ENCODE results near the gene RHBDD1. TPM values are rescaled to one million over a fixed set of nuclear protein-coding genes. Genes with fewer than 3 reads are reported as not detected.

RHBDD1 gene
- total RNA-seq, 1 experiment from 2014 or later: 6.6 TPM

DNA sequence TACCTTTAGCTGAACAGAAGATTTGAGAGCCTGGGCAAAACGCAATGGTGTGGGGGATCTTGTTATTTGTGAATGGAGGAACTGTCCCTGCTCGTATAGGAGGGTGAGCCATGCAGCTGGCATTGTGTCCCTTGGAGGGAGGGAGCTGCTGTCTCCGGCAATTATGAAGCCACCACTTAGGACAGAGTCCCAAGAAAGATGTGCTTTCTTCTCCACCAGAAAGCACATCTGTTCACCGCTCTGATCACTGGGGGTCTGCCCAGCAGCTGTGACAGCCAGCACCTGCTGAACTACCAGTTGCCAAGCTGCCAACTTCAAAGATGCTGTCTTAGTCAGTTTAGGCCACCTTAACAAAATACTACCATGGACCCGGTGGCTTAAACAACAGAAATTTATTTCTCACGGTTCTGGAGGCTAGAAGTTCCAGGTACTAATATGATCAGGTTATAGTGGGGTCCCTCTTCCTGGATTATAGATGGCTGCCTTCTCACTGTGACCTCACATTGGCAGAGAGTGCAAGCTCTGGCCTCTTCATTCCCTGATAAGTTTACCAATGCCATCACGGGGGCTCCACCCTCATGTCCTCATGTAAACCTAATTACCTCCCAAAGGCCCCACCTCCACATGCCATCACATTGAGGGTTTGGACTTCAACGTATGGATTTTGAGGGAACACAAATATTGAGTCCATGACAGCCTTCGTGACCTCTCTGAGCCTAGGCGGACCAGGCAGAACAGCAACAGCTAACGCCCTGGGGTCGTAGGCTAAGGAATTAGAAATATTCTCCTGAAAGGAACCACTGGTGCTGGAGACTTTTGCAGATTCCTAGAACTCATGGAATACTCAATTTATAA, 148.3 kb downstream of the RHBDD1 start:
- no peak for DNase-seq (ENCODE audit: low spot score)

DNA sequence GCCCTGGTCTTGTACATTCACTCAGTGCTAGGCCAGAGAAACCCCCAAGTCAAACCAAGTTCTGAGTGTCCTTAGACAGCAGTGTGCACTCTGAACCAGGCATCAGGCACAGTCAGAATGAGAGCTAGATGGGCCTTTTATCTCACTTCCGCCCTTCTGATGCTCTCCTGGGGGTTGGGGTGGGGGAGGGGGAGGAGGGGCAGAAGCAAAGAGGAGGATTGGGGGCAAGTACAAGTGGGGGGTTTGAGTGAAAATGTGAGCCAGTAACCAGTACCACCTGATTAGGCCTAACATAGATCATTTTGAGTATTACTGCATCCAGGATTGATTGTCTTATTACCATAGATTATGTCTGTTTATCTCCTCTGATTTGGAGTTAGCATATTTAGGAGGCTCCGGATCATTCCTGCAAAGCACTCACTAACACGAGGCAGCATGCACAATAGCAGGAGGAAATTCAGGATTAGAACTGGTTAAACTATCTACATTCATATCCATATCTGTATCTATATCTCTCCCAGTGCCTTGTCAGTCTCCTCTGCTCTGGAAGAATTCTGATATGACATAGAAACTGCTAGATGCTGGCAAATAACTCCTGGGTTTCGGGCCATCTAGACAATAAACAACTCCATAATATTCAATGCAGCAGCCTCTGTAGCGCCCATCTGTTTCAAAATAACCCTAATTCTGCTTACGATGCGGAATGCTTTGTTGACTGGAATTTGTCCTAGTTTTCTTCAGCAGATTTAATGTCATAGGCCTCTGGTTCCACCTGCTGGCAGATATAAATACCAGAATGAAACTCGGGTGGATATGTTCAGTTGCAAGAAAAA, 149.1 kb downstream of the RHBDD1 start:
- peak; percentile 66 for DNase-seq (ENCODE audit: low spot score)

DNA sequence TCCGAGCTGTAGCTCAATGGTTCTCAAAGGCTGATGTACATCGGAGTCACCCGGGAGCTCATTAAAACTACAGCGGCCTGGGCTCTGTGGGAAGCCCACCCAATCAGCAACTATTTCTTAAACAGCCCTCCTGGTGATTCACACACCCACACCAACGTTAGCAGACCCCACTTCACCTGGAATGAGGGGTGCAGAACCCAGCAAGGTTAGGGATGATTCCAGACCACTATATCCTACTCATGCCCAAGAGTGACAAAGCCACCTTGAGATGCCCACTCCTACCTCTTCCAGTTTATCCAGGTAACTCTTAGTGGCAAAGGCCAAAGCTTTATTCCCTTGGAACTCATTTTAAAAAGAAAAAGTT, 149.7 kb downstream of the RHBDD1 start:
- DNase-seq (ENCODE audit: low spot score): no peak

DNA sequence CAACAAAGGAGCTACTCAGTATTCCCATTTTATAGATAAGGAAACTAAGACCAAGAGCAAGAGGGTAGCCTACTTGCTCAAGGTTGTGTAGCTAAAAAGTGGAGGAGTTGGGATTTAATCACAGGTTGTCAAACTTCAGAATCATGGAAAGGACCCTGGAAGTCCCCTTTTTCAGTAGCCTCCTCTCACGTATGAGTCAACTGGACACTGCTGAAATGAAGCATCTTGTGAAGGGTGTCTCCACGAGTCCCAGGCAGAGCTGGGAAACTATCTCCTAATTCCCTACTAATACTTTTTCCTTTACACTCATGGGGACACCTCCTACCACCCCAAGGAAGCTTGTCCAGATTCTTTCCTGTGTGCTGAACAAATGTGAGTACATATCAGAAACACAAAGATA, 155.8 kb downstream of the RHBDD1 start:
- DNase-seq (ENCODE audit: low spot score): no peak

DNA sequence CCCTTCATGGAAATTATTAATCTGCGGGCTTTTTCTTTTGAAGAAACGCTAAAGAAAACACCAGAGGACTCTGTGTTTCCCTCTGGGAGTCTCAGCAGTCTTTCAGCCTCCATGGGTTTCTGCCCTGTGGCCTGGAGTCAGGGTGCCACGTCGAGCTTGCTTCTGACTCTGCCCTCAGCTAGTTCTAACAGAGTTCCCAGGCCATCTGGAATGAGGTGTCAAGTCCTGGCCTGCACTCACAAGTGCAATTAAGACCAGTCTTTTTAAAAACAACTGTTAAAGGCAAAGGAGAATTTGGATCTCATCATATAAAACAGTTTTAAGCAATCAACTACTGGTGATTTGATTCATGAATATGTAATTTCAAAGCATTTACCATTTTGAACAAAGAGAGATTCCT, 157.3 kb downstream of the RHBDD1 start:
- no peak for DNase-seq (ENCODE audit: low spot score)

DNA sequence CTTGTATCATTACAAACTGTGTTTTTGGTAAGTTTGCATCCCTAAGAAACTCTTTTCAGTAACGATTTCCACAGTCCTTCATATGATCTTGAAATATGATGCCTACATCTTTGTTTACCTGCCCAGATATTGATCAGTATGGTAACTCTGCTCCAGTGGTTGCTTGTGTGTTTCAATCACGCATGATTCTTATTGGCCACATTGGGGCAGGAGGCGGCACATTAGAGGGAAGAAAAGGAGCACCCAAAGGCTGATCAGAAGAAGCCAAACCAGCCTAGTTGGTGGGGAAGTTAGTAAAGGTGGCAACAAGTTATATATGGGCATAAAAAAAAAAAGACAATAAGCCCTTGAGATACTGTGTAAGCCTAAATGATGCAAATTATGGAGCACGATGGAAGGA, 158.9 kb downstream of the RHBDD1 start:
- no peak for DNase-seq (ENCODE audit: low spot score)

DNA sequence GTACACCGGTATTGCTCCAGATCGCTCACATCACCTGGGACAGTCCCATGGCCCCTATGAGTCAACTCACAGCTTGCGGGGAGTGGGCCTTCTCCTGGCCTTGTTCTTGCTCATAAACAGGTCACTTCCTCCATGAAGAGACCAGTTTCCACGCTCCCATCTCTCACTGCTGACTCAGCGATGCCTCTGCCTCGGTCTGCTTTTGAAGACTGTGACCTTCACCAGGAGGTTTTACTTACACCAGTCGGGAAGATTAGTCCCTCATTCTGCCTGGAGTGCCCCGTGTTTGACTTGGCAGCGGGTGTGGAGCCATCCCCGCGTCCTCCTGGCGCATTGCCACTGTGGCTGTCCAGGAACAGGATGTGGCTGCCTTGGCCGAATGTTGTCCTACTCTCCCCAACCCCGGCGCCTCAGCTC, 159.8 kb downstream of the RHBDD1 start:
- DNase-seq (ENCODE audit: low spot score): peak; percentile 52

DNA sequence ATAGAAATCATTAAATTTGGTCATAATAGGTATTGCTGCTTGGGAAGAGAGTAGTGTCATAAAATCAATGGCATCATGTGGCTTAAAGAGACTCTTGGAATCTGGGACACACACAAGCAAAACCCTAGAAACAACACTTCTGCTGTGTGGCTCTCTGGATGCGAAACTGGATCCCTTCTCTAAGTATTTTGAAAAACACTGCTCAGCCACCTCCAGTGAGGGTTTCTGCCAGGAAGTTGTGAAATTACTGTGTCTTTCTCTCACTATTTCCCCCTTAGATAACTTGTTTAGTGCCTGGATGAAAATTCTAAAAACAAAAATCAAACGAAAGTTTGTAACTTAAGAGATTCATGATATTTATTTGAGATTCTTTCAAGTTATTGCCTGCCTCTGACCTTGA, 163.8 kb downstream of the RHBDD1 start:
- no peak for DNase-seq (ENCODE audit: low spot score)

DNA sequence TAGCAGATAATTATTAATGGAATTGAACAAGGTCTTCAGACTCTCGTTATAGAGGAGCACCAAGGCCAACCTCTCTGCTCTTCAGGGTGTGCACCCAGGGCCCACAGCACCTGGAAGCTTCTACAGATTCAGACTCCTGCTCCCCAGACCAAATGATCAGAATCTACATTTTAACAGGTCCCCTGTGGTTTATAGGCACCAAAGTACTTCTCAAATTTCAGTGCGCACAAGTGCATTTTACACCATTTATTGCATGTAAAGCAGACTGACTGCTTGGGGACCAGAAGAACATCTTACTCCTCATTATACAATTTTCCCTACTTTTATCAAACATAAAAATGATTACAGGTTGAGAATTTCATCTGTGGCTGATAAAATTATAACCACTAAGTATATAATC, 164.3 kb downstream of the RHBDD1 start:
- no peak for DNase-seq (ENCODE audit: low spot score)

DNA sequence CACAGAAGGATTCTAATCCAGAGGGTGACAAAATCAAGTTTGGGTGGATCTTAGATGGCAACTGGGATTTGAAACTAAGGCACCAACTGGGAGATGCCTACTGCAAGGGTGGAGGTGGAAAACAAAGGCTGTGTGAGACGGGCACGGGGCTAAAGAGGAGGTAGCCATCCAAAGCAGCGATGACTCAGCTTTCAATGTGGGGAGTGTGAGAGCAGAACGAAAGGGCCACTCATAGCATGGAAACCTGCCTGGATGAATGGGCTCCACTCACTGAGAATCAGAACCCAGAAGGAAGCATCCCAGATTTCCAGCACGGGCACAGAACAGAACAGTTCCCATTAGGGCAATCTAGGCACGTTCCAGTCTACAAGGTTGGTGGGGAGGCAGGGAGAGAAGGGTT, 168.6 kb downstream of the RHBDD1 start:
- no peak for DNase-seq (ENCODE audit: low spot score)

DNA sequence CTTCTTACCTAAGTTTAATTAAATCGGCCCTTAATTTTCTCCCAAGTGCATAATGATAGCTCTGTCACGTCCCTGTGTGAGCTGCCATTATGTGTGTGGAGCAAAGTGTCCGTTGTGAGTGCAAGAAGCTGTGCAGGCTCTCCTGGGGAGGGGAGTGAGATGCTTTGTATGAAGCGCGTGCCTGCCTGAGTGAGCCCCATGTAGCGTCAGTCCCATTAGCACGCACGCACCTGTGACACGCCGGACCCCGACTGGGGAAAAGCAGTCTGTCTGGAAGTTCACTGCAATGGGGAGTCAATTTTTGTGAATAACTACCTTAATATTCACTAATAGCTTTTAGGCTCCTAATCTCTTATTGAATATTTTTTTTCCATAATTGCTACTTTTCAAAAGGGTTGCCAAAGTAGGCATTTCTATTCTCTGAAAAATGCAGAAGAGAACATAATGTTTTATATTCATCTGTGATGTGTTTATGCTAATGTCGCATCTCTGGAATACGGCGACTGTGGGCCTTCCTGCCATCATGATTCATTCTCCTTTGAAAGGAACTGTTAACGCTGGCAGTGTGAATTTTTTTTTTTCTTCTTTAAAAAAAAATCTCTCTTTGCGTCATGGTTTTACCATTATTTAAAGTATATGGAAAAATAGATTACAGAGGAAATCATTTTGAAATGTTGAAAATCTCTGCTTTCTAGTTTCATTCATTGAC, 170.5 kb downstream of the RHBDD1 start:
- no peak for DNase-seq (ENCODE audit: low spot score)

DNA sequence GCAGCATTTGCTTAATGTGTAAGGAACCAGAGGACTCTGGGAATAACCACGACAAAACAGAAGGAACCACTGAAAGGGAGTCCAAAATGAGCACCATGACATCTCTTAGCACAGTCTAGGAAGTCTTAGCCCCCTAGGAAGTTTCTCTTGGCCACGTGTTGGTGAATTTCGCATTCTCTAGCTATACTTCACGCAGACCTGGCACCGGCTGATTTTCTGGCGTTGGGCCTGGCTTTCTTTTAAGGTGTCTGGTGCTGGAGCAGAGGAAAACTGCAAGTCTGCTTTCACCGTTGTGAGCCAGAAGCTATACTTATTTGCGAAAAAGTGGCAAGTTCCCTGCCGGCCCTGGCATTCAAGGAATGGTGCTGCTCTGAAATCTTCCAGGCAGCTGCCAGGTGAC, 171.3 kb downstream of the RHBDD1 start:
- no peak for DNase-seq (ENCODE audit: low spot score)

DNA sequence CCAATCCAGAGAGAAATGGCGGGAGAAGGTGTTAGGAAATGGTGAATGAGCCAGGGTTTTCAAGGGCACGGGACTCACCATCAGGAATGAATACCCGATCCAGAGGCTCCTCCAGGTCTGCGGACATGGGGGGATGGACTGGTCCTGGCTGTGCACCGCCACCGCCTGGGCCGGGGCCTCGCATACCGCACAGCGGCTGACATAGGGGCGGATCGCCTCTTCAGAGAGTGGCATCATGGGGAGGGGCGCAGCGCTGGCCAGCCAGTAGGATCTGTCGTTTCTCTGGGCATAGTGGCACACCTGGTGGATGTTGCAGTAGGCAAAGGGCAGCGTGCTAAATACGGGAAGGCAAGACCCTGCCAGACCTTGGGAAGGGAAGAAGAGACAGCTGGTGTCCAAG, 172.1 kb downstream of the RHBDD1 start:
- DNase-seq (ENCODE audit: low spot score): no peak

DNA sequence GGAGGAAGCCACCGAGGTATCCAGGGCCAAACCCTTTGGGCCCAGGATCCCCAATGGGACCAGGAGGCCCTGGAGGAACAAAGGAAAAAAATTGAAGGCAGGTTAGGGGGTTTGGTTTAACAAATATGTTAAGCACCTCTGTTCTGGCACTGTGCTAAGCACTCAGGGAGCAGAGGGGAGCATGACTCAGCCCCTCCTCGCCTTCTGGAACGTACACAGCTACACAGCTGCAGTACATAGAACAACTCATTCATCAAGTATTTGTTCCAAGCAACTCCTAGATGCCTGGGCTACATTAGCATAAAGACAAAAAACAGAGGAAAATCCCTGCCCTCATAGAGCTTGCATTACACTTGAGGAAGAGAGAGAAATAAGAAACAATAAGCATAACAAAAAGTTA, 174.6 kb downstream of the RHBDD1 start:
- no peak for DNase-seq (ENCODE audit: low spot score)

DNA sequence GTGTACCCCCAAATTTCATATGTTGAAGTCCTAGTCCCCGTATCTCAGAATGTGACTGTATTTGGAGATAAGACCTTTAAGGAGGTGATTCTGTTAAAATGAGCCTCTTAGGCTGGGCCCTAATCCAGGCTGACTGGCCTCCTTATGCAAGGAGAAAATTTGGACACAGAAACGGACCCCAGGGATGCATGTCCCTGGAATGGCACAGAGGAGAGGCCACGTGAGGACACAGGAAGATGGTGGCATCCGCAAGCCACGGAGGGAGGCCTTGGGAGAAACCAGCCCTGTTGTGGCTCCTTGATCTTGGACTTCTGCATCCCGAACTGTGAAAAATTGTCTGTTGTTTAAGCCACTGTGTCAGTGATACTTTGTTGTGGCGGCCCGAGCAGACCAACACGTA, 177.5 kb downstream of the RHBDD1 start:
- DNase-seq (ENCODE audit: low spot score): no peak

DNA sequence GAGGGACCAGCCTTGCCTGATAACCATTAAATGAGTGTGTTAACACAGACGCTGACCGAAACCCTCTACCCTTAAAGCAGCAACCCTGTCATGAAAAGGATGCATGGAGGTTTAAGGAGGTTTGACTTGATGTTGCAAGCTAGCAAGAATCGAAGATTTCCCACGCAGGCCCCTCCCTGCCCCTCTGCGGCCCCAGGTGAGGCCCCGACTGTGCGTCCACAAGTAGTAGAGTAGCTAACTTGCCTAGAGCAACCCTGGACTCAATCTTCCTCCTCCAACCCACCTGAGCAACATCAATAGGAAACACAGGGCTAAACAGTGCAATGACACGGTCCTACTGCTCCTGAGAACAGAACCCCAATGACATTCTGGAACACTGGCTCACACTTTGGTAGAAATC, 178.0 kb downstream of the RHBDD1 start:
- no peak for DNase-seq (ENCODE audit: low spot score)

DNA sequence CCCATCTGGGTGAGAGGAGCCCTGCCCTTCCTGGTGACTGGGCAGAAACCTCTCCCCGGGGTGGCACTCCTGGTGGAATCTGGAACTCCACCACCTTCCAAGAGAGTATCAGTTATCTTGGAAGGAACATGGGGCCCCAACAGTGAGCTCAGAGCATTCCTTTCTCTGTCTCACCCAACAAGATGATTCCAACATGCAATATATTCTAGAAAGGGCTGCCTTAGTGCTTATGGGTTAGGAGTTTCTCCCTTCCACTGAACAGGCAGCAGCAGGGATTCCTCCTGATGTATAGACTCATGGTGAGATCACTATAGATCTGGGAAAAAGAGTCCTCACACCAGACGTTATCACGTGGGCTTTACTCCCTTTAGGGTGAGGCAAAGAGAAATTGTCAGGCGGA, 181.0 kb downstream of the RHBDD1 start:
- no peak for DNase-seq (ENCODE audit: low spot score)

DNA sequence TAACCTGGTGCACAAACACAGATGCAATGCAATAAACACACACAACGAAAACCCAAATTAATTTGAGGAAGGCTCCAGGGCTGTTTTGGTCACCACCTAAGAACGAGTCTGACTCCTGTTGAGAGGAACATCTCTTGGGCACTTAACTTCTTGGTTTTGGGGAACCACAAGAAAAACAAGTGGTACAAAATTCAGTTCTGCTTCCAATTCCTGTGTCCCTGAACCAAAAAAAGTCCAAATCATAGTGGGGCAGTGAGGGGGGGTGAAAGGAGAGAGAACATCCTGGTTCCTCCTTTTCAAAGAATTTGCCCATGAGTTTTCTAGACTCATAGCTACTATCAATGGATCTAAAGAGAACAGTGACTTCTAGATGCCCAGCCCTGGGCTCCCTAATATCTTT, 184.6 kb downstream of the RHBDD1 start:
- no peak for DNase-seq (ENCODE audit: low spot score)

DNA sequence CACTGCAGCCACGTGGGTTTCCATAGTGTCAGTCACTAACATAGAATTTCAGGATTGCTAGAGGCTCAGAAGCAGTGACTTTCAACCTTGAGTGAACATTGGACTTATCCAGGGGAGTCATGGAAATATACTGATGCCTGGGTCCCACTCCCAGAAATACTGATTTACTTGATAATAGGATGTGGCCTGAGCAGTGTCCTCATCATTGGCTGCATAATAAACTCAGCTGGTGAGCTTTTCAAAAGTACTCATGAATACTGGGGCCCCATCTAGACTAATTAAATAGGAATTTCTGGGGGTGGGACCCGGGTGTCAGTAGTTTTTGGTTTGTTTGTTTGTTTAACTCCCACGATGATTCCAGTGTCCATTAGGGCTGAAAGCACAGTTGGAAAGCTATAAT, 186.8 kb downstream of the RHBDD1 start:
- DNase-seq (ENCODE audit: low spot score): no peak

DNA sequence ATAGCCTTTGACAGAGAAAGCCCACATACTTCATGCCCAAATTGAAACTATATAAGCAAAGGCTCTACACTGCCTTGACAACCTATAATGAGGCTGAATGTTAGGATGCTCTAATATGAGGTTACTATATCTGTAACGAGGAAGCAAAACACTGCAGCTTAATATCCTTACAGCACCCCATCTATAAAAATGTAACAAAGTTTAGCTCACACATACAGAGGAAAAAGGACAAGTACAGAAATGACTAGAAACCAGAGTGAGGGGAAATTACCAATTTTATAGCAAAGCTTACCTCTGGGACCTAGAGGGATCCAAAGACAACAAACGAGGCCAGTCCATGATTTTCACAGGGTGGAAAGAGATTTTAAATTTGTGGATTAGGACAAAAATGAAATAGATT, 189.7 kb downstream of the RHBDD1 start:
- DNase-seq (ENCODE audit: low spot score): no peak

DNA sequence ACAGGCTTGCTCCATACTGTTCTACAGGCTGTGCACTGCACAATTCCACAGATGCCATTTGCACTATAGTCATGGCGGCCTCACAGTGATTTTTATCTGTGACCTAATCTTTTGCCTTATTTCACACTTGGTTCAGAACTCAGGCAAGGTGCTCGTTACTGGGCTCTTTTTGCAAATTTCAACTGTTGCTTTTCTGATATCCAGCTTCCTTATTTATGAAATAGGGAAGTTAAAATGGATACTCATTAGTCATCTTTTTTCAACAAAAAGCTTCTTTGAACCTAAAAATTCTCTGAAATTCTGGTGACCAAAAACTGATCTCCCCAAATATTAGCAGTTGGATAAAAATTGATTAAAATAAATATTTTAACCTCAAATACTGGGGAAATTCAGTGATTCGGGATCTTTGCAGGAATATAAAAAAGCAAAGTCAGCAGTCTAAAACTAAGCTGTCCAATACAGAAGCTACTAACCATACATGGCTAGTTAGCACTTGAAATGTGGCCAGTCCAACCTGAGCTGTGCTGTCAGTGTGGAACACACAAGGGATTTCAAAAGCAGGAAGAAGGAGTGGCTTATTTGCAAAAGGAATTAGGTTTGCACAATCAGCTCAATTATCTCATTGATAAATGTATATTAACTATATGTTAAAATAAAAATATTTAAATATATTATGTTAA, 193.7 kb downstream of the RHBDD1 start:
- no peak for DNase-seq (ENCODE audit: low spot score)

DNA sequence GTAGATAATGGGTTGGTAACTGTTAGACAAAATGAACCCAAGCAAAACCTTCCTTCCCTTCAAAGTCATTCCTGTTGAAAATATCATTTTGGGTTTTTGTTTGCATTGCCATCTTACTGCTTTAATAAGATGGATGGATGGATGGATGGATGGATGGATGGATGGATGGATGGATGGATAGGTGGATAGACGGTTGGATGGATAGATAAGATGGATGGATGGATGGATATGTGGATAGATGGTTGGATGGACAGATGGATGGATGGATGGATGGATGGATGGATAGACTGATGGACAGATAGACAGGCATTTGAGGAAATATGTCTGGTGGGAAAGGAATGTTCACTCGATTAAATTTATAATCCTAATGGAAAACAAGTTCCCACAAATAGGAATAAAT, 194.9 kb downstream of the RHBDD1 start:
- no peak for DNase-seq (ENCODE audit: low spot score)
